ENCODE data around the gene RGMB.

GRCh38 chr5:98844865-98845264 lies 71.4 kb downstream of the RGMB start:
- TF ChIP-seq POLR2A (IDR thresholded peaks at IDR 0.05) (no peak), CTCF (IDR thresholded peaks at IDR 0.05) (no peak)
